Measurements from ENCODE around the gene HEATR5A.

The HEATR5A gene

GRCh38 chr14:31411218-31411727 is 9.1 kb downstream of the HEATR5A start:
- Histone ChIP-seq H3K79me2 (ENCODE audit: insufficient read depth, low read depth) (no peaks in the 10 kb centered on the region), H3K36me3 (ENCODE audit: insufficient read depth) (no peaks in the 10 kb centered on the region), H3K9ac (no peak overlapping the region), H3K4me3 (IDR thresholded peaks at IDR 0.05; ENCODE audit: insufficient read depth, low read depth, low read length) (no peak overlapping the region), H3K4me2 (no peak overlapping the region), H3K4me1 (ENCODE audit: low read depth, poor library complexity, severe bottlenecking) (no peaks in the 10 kb centered on the region), H4K20me1 (ENCODE audit: insufficient read depth) (no peaks in the 10 kb centered on the region), H2AFZ (ENCODE audit: low read depth) (no peak overlapping the region), H3K27me3 (ENCODE audit: insufficient read depth, low read depth) (no peaks in the 10 kb centered on the region), H3K27ac (no peak overlapping the region)
- no peak for TF ChIP-seq CTCF (conservative IDR thresholded peaks at IDR 0.05; ENCODE audit: low read depth, low read length)

GRCh38 chr14:31410048-31410650 is 10.2 kb downstream of the HEATR5A start:
- Histone ChIP-seq H3K4me1 (ENCODE audit: low read depth, poor library complexity, severe bottlenecking) (no peaks in the 10 kb centered on the region), H3K27ac (no peak overlapping the region), H2AFZ (ENCODE audit: low read depth) (no peak overlapping the region), H3K79me2 (ENCODE audit: insufficient read depth, low read depth) (no peaks in the 10 kb centered on the region), H3K4me3 (IDR thresholded peaks at IDR 0.05; ENCODE audit: insufficient read depth, low read depth, low read length) (no peak overlapping the region), H4K20me1 (ENCODE audit: insufficient read depth) (no peaks in the 10 kb centered on the region), H3K27me3 (ENCODE audit: insufficient read depth, low read depth) (no peaks in the 10 kb centered on the region), H3K36me3 (ENCODE audit: insufficient read depth) (no peaks in the 10 kb centered on the region), H3K9ac (no peak overlapping the region), H3K4me2 (no peak overlapping the region)
- no peak for TF ChIP-seq CTCF (conservative IDR thresholded peaks at IDR 0.05; ENCODE audit: low read depth, low read length)

GRCh38 chr14:31408421-31408820 is 11.9 kb downstream of the HEATR5A start:
- H3K79me2 ChIP-seq (ENCODE audit: insufficient read depth, low read depth), result no peaks in the 10 kb centered on the region

DNA sequence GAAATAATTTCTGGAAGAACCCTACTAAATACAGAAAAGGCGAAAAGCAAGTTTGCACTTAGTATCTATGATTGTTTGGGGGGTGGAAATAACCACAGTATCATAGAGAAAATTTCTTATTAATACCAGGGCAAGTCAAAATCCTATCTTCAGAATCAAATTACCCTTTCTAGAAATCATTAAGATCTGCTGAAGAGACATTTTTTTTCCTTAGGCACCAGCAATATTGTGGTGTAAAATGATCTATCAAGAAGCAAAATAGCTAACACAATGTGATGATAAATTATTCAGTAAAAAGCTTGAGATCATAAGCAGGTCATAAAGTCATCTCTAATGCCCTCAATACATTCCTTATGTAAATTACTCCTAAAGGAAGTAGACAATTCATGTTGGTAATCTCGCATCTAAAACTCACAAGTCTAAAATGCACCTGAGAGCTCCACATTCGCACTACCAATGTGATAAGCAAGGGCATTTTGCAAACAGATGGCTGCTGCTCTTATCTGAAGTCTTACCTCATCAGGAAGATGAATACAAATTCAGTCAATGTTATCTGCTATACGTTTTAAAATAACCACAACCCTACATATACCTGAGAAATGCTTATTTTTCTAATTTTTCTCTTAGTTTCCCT is 14.6 kb downstream of the HEATR5A start:
- TF ChIP-seq CTCF (conservative IDR thresholded peaks at IDR 0.05; ENCODE audit: low read depth, low read length), result no peak
- H3K9ac ChIP-seq, result no peak overlapping the region
- no peaks in the 10 kb centered on the region for H3K27me3 ChIP-seq (ENCODE audit: insufficient read depth, low read depth)
- no peaks in the 10 kb centered on the region for H3K36me3 ChIP-seq (ENCODE audit: insufficient read depth)
- H4K20me1 ChIP-seq (ENCODE audit: insufficient read depth), result no peaks in the 10 kb centered on the region
- H3K4me2 ChIP-seq, result no peak overlapping the region
- H3K79me2 ChIP-seq (ENCODE audit: insufficient read depth, low read depth), result no peaks in the 10 kb centered on the region
- H3K4me3 ChIP-seq (IDR thresholded peaks at IDR 0.05; ENCODE audit: insufficient read depth, low read depth, low read length), result no peak overlapping the region
- no peaks in the 10 kb centered on the region for H3K4me1 ChIP-seq (ENCODE audit: low read depth, poor library complexity, severe bottlenecking)
- H3K27ac ChIP-seq, result no peak overlapping the region
- H2AFZ ChIP-seq (ENCODE audit: low read depth), result no peak overlapping the region

More at GRCh38 chr14:31408421-31408820, 11.9 kb downstream of the HEATR5A start:
- H3K27me3 ChIP-seq (ENCODE audit: insufficient read depth, low read depth), result no peaks in the 10 kb centered on the region
- no peaks in the 10 kb centered on the region for H3K36me3 ChIP-seq (ENCODE audit: insufficient read depth)
- no peak overlapping the region for H3K27ac ChIP-seq
- TF ChIP-seq CTCF (conservative IDR thresholded peaks at IDR 0.05; ENCODE audit: low read depth, low read length), result no peak
- H2AFZ ChIP-seq (ENCODE audit: low read depth), result no peak overlapping the region
- no peaks in the 10 kb centered on the region for H4K20me1 ChIP-seq (ENCODE audit: insufficient read depth)
- no peaks in the 10 kb centered on the region for H3K4me1 ChIP-seq (ENCODE audit: low read depth, poor library complexity, severe bottlenecking)
- H3K4me3 ChIP-seq (IDR thresholded peaks at IDR 0.05; ENCODE audit: insufficient read depth, low read depth, low read length), result no peak overlapping the region
- no peak overlapping the region for H3K9ac ChIP-seq
- no peak overlapping the region for H3K4me2 ChIP-seq

All from KMS-11 (cell line).